Effector CD8-positive, alpha-beta T cell (primary cell): ENCODE results near the gene LSS.

ENCODE experiments used
- DNase-seq: peaks from one replicate; lab custom pipeline; 2025; lab: John Stamatoyannopoulos, UW

LSS gene

GRCh38 chr21:46170436-46171193 lies 58.0 kb downstream of the LSS start:
- DNase-seq, result peak; percentile 11

- no peak for DNase-seq
These were observed 59.8 kb downstream of the LSS start for GRCh38 chr21:46168659-46169386.

- DNase-seq, result no peak
These were observed 60.3 kb downstream of the LSS start for GRCh38 chr21:46168238-46168637.

GRCh38 chr21:46165098-46165497 lies 63.5 kb downstream of the LSS start:
- no peak for DNase-seq

GRCh38 chr21:46163380-46163779 lies 65.2 kb downstream of the LSS start:
- DNase-seq, result no peak

- no peak for DNase-seq
These were observed 66.7 kb downstream of the LSS start for GRCh38 chr21:46161633-46162592.

- DNase-seq, result peak; percentile 27
These were observed 67.5 kb downstream of the LSS start for GRCh38 chr21:46160907-46161632.

- DNase-seq, result no peak
These were observed 68.0 kb downstream of the LSS start for GRCh38 chr21:46160657-46160906.

GRCh38 chr21:46159841-46160656 lies 68.5 kb downstream of the LSS start:
- DNase-seq, result no peak

- DNase-seq, result no peak
These were observed 69.2 kb downstream of the LSS start for GRCh38 chr21:46159390-46159789.

GRCh38 chr21:46158666-46159300 lies 69.8 kb downstream of the LSS start:
- DNase-seq, result no peak

GRCh38 chr21:46157987-46158451 lies 70.6 kb downstream of the LSS start:
- DNase-seq, result no peak

GRCh38 chr21:46157396-46157986 lies 71.1 kb downstream of the LSS start:
- DNase-seq, result no peak

- DNase-seq, result no peak
These were observed 71.9 kb downstream of the LSS start for GRCh38 chr21:46156678-46157077.

GRCh38 chr21:46156378-46156645 lies 72.3 kb downstream of the LSS start:
- no peak for DNase-seq

- DNase-seq, result no peak
These were observed 72.8 kb downstream of the LSS start, which contains the start of gene FTCD for GRCh38 chr21:46155514-46156377. FTCD (minus strand) TSS chr21:46155579; CDS start chr21:46155523, 56 bp downstream.

- DNase-seq, result no peak
These were observed 73.5 kb downstream of the LSS start for GRCh38 chr21:46154955-46155513.

- no peak for DNase-seq
These were observed 74.2 kb downstream of the LSS start for GRCh38 chr21:46154155-46154954.
